T-helper 2 cell treated with Interferon-gamma antibody and Interleukin-4, amounts not matched to agents 100 ng/mL and 5 ng/mL, for 36 hours (primary cell): ENCODE results near the gene RBM39. TPM values are rescaled to one million over a fixed set of nuclear protein-coding genes. Genes with fewer than 3 reads are reported as not detected.

ENCODE experiments used
- total RNA-seq: library from RNA; stranded (reverse); gene quantifications from 2 replicates; pipeline ENCODE4 v1.2.3, GENCODE V29; 2022

Gene RBM39
- total RNA-seq, 1 donor from 2014 or later = 398 TPM

Other genes starting within 250 kb of the RBM39 start
- gene C20orf173, start 212.6 kb downstream of the RBM39 start, total RNA-seq = not detected in 2 replicates
- 153 and 156 TPM in 2 replicates for gene ERGIC3, start 200.2 kb downstream of the RBM39 start, total RNA-seq
- 3.7 and 5.4 TPM in 2 replicates for gene SPAG4, start 126.4 kb downstream of the RBM39 start, total RNA-seq
- gene CPNE1, start 77.4 kb downstream of the RBM39 start, total RNA-seq = 274 and 278 TPM in 2 replicates
- gene RBM12, start 77.4 kb downstream of the RBM39 start, total RNA-seq = 130 TPM in 2 replicates
- gene NFS1, start 42.9 kb downstream of the RBM39 start, total RNA-seq = 30.8 and 32.5 TPM in 2 replicates
- 98.1 and 99.8 TPM in 2 replicates for gene ROMO1, start 42.9 kb downstream of the RBM39 start, total RNA-seq
- 46.5 and 46.8 TPM in 2 replicates for gene PHF20, start 29.8 kb upstream of the RBM39 start, total RNA-seq
- 35.4 and 37.9 TPM in 2 replicates for gene SCAND1, start 212.2 kb upstream of the RBM39 start, total RNA-seq
- gene CNBD2, start 226.3 kb upstream of the RBM39 start, total RNA-seq = 3.5 and 4.0 TPM in 2 replicates